ENCODE measurements around the gene OR5I1. TPM values are rescaled to one million over a fixed set of nuclear protein-coding genes. Genes with fewer than 3 reads are reported as not detected.
"Not testable (repeated sequence)": the region's sequence is repeated elsewhere in the genome, so short reads cannot be mapped to it uniquely, and the experiment has no call there.

Gene OR5I1
- total and polyA plus RNA-seq, 9 donors: not detected

DNA sequence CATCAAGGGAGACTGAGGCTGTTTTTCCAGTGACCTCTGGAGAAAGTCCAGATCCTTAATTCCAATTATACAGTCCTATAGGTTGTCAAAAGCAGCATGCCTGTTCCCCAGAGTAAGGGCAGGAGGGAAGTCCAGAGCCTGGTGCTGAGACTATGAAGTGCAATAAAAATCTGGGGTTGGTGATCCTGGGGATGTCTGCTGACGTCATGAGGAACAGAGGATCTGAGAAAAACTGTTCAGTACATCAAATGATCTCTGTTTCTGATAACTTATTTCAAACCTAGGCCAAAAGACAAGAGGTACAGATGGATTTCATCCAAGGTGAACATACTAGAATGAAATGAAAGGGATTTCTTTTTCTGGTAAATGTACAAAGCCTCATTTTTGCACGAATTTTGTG is 33.9 kb downstream of the OR5I1 start:
- H3K4me3 ChIP-seq (ENCODE audit: low read length): no peak overlapping the region
- H3K36me3 ChIP-seq (ENCODE audit: control insufficient read depth, insufficient read depth, low read length): no peaks in the 10 kb centered on the region
- no peaks in the 10 kb centered on the region for H3K4me1 ChIP-seq (ENCODE audit: control insufficient read depth, insufficient read depth, low read length)
- WGBS (ENCODE audit: insufficient coverage): no CpG with 5 or more reads among the region's 2 CpGs
- H3K27ac ChIP-seq (ENCODE audit: low read length): no peak overlapping the region
- no peak for DNase-seq
- H3K9me3 ChIP-seq (replicated peaks; ENCODE audit: control insufficient read depth, low read depth, low read length): peaks cover 12% of the 10 kb centered on the region
- H3K27me3 ChIP-seq (ENCODE audit: control insufficient read depth, insufficient read depth, low read length): no peaks in the 10 kb centered on the region

DNA sequence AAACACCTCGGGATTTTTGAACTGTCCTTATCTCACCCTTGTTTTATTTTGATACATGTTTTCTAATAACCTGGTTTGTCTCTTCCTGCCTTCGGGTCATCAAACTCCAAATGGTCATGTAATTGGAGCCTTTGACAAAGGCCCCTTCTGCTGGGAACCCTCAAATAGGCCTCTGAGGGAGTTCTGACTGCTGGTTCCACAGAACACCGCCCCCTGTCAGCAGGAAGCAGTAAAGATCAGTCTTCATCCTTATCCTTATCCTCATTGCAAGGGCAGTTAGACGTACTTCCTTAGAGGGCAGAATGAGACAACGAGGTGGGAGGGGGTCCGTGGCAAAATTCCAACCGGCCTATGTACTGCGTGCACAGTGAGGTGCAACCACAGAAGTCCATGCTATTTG is 41.0 kb downstream of the OR5I1 start:
- H3K4me3 ChIP-seq (ENCODE audit: low read length): no peak overlapping the region
- no peak overlapping the region for H3K27ac ChIP-seq (ENCODE audit: low read length)
- no peak for DNase-seq
- no peaks in the 10 kb centered on the region for H3K36me3 ChIP-seq (ENCODE audit: control insufficient read depth, insufficient read depth, low read length)
- peaks cover 15% of the 10 kb centered on the region for H3K9me3 ChIP-seq (replicated peaks; ENCODE audit: control insufficient read depth, low read depth, low read length)
- no peaks in the 10 kb centered on the region for H3K4me1 ChIP-seq (ENCODE audit: control insufficient read depth, insufficient read depth, low read length)
- WGBS (ENCODE audit: insufficient coverage): 76% methylated on average over 5 of the region's 8 CpGs
- no peaks in the 10 kb centered on the region for H3K27me3 ChIP-seq (ENCODE audit: control insufficient read depth, insufficient read depth, low read length)

DNA sequence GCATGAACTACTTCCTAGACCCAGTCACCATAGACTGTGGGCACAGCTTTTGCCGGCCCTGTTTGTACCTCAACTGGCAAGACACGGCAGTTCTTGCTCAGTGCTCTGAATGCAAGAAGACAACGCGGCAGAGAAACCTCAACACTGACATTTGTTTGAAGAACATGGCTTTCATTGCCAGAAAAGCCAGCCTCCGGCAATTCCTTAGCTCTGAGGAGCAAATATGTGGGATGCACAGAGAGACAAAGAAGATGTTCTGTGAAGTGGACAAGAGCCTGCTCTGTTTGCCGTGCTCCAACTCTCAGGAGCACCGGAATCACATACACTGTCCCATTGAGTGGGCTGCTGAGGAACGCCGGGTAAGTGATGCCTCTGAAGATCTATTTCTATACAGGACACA is 50.7 kb downstream of the OR5I1 start:
- WGBS (ENCODE audit: insufficient coverage): 89% methylated on average over 6 of the region's 9 CpGs
- H3K36me3 ChIP-seq (ENCODE audit: control insufficient read depth, insufficient read depth, low read length); H3K27ac ChIP-seq (ENCODE audit: low read length): not testable (repeated sequence)

More for the DNA sequence above, 50.7 kb downstream of the OR5I1 start:
- H3K4me3 ChIP-seq (ENCODE audit: low read length); H3K4me1 ChIP-seq (ENCODE audit: control insufficient read depth, insufficient read depth, low read length); H3K27me3 ChIP-seq (ENCODE audit: control insufficient read depth, insufficient read depth, low read length); H3K9me3 ChIP-seq (replicated peaks; ENCODE audit: control insufficient read depth, low read depth, low read length); DNase-seq: not testable (repeated sequence)

Other genes with a start within 250 kb of the OR5I1 start
- not detected for gene OR5D13, start 163.0 kb downstream of the OR5I1 start, total RNA-seq
- not detected for gene OR5D13, start 163.0 kb downstream of the OR5I1 start, polyA plus RNA-seq (ENCODE audit: insufficient read depth in 1 of 8, insufficient read length in 8 of 8, low replicate concordance in 1 of 8)
- gene OR5D14, start 140.8 kb downstream of the OR5I1 start, total RNA-seq: not detected
- not detected for gene OR5D14, start 140.8 kb downstream of the OR5I1 start, polyA plus RNA-seq (ENCODE audit: insufficient read depth in 1 of 8, insufficient read length in 8 of 8, low replicate concordance in 1 of 8)
- gene OR5L1, start 125.0 kb downstream of the OR5I1 start, total RNA-seq: not detected
- gene OR5L1, start 125.0 kb downstream of the OR5I1 start, polyA plus RNA-seq (ENCODE audit: insufficient read depth in 1 of 8, insufficient read length in 8 of 8, low replicate concordance in 1 of 8): not detected
- gene OR5D18, start 116.8 kb downstream of the OR5I1 start, total RNA-seq: not detected
- gene OR5D18, start 116.8 kb downstream of the OR5I1 start, polyA plus RNA-seq (ENCODE audit: insufficient read depth in 1 of 8, insufficient read length in 8 of 8, low replicate concordance in 1 of 8): not detected
- not detected for gene OR5L2, start 109.2 kb downstream of the OR5I1 start, total RNA-seq
- gene OR5L2, start 109.2 kb downstream of the OR5I1 start, polyA plus RNA-seq (ENCODE audit: insufficient read depth in 1 of 8, insufficient read length in 8 of 8, low replicate concordance in 1 of 8): not detected
- not detected for gene OR5D16, start 97.6 kb downstream of the OR5I1 start, total RNA-seq
- not detected for gene OR5D16, start 97.6 kb downstream of the OR5I1 start, polyA plus RNA-seq (ENCODE audit: insufficient read depth in 1 of 8, insufficient read length in 8 of 8, low replicate concordance in 1 of 8)
- not detected for gene TRIM51, start 53.1 kb downstream of the OR5I1 start, total RNA-seq
- not detected for gene TRIM51, start 53.1 kb downstream of the OR5I1 start, polyA plus RNA-seq (ENCODE audit: insufficient read depth in 1 of 8, insufficient read length in 8 of 8, low replicate concordance in 1 of 8)
- gene OR5W2, start 21.8 kb downstream of the OR5I1 start, total RNA-seq: not detected
- not detected for gene OR5W2, start 21.8 kb downstream of the OR5I1 start, polyA plus RNA-seq (ENCODE audit: insufficient read depth in 1 of 8, insufficient read length in 8 of 8, low replicate concordance in 1 of 8)
- not detected for gene OR10AG1, start 33.5 kb upstream of the OR5I1 start, total RNA-seq
- not detected for gene OR10AG1, start 33.5 kb upstream of the OR5I1 start, polyA plus RNA-seq (ENCODE audit: insufficient read depth in 1 of 8, insufficient read length in 8 of 8, low replicate concordance in 1 of 8)
- not detected for gene OR5F1, start 58.2 kb upstream of the OR5I1 start, total RNA-seq
- not detected for gene OR5F1, start 58.2 kb upstream of the OR5I1 start, polyA plus RNA-seq (ENCODE audit: insufficient read depth in 1 of 8, insufficient read length in 8 of 8, low replicate concordance in 1 of 8)
- not detected for gene OR5AS1, start 91.3 kb upstream of the OR5I1 start, total RNA-seq
- under 1 TPM in 5 of 8 donors, not detected in 3; 0.03 to 0.14 (median 0.03) TPM for gene OR5AS1, start 91.3 kb upstream of the OR5I1 start, polyA plus RNA-seq (ENCODE audit: insufficient read depth in 1 of 8, insufficient read length in 8 of 8, low replicate concordance in 1 of 8)
- not detected for gene OR8I2, start 156.9 kb upstream of the OR5I1 start, total RNA-seq
- not detected for gene OR8I2, start 156.9 kb upstream of the OR5I1 start, polyA plus RNA-seq (ENCODE audit: insufficient read depth in 1 of 8, insufficient read length in 8 of 8, low replicate concordance in 1 of 8)
- gene OR8H2, start 167.3 kb upstream of the OR5I1 start, total RNA-seq: not detected
- under 1 TPM in 3 of 8 donors, not detected in 5; 0.04 to 0.13 (median 0.05) TPM for gene OR8H2, start 167.3 kb upstream of the OR5I1 start, polyA plus RNA-seq (ENCODE audit: insufficient read depth in 1 of 8, insufficient read length in 8 of 8, low replicate concordance in 1 of 8)
- gene OR8H3, start 186.0 kb upstream of the OR5I1 start, total RNA-seq: not detected
- gene OR8H3, start 186.0 kb upstream of the OR5I1 start, polyA plus RNA-seq (ENCODE audit: insufficient read depth in 1 of 8, insufficient read length in 8 of 8, low replicate concordance in 1 of 8): not detected
- gene OR8J3, start 203.8 kb upstream of the OR5I1 start, total RNA-seq: not detected
- gene OR8J3, start 203.8 kb upstream of the OR5I1 start, polyA plus RNA-seq (ENCODE audit: insufficient read depth in 1 of 8, insufficient read length in 8 of 8, low replicate concordance in 1 of 8): not detected
- not detected for gene OR8K5, start 223.9 kb upstream of the OR5I1 start, total RNA-seq
- gene OR8K5, start 223.9 kb upstream of the OR5I1 start, polyA plus RNA-seq (ENCODE audit: insufficient read depth in 1 of 8, insufficient read length in 8 of 8, low replicate concordance in 1 of 8): not detected
- gene OR5J2, start 240.2 kb upstream of the OR5I1 start, total RNA-seq: not detected
- not detected for gene OR5J2, start 240.2 kb upstream of the OR5I1 start, polyA plus RNA-seq (ENCODE audit: insufficient read depth in 1 of 8, insufficient read length in 8 of 8, low replicate concordance in 1 of 8)

All from muscle of leg (tissue), 11 donors.